Measurements from ENCODE around the gene SMNDC1.
"Not testable (repeated sequence)": the region's sequence is repeated elsewhere in the genome, so short reads cannot be mapped to it uniquely, and the experiment has no call there.

The SMNDC1 gene

DNA sequence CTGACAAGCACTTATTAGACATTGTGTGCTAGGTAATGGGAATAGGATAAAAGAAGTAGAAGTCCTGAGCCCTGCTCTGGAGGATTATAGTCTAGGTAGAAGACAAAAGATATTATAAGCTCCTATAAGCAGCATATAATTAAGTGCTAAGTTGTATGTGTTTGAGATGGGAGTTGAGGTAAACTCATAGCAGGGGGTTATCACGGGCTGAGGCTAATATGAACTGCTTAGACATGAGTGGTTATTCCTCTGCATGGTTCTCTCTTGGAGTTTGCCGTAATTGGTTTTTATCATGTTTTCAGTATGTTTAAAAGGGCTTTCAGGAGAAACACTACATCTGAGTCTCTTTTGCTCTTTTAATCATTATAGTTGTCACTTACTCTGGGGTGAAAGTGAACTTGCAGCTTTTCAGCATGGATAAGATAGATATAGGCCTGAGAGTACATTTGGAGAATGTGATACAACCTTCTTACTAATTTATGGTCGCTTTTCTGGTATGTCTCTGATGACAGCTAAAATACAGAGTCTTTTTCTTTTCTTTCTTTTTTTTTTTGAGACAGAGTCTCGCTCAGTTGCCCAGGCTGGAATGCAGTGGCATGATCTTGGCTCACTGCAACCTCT lies 39.0 kb downstream of the SMNDC1 start:
- Histone ChIP-seq H3K36me3 (ENCODE audit: insufficient read depth, low read length) (no peaks in the 10 kb centered on the region), H3K27ac (no peak overlapping the region), H3K9me3 (ENCODE audit: low read depth, low read length) (no peaks in the 10 kb centered on the region), H3K4me3 (no peak overlapping the region), H3K9ac (ENCODE audit: insufficient read length) (no peak overlapping the region)
- DNase-seq (ENCODE audit: low read depth, low spot score) = no peak
- TF ChIP-seq EZH2 (IDR thresholded peaks at IDR 0.05) (no peak), FOXP2 (optimal IDR thresholded peaks at IDR 0.05; ENCODE audit: control extremely low read depth, extremely low read length, insufficient read depth) (no peak), POLR2AphosphoS5 (IDR thresholded peaks at IDR 0.05; ENCODE audit: borderline replicate concordance, low read depth, low read length) (no peak)

- no peaks in the 10 kb centered on the region for H3K9me3 ChIP-seq (ENCODE audit: low read depth, low read length)
- no peak overlapping the region for H3K9ac ChIP-seq (ENCODE audit: insufficient read length)
- no peak overlapping the region for H3K4me3 ChIP-seq
- no peak for TF ChIP-seq FOXP2 (optimal IDR thresholded peaks at IDR 0.05; ENCODE audit: control extremely low read depth, extremely low read length, insufficient read depth)
- no peak for TF ChIP-seq EZH2 (IDR thresholded peaks at IDR 0.05)
- no peak for TF ChIP-seq POLR2AphosphoS5 (IDR thresholded peaks at IDR 0.05; ENCODE audit: borderline replicate concordance, low read depth, low read length)
- no peak for DNase-seq (ENCODE audit: low read depth, low spot score)
- no peak overlapping the region for H3K27ac ChIP-seq
- H3K36me3 ChIP-seq (ENCODE audit: insufficient read depth, low read length) = no peaks in the 10 kb centered on the region
Observed at GRCh38 chr10:110263164-110263563, 41.6 kb downstream of the SMNDC1 start.

GRCh38 chr10:110260746-110261477 lies 43.8 kb downstream of the SMNDC1 start:
- Histone ChIP-seq H3K9ac (ENCODE audit: insufficient read length) (no peak overlapping the region), H3K4me3 (no peak overlapping the region), H3K9me3 (ENCODE audit: low read depth, low read length) (no peaks in the 10 kb centered on the region), H3K27ac (no peak overlapping the region), H3K36me3 (ENCODE audit: insufficient read depth, low read length) (no peaks in the 10 kb centered on the region)
- TF ChIP-seq FOXP2 (optimal IDR thresholded peaks at IDR 0.05; ENCODE audit: control extremely low read depth, extremely low read length, insufficient read depth) = no peak
- TF ChIP-seq EZH2 (IDR thresholded peaks at IDR 0.05) = no peak
- no peak for TF ChIP-seq POLR2AphosphoS5 (IDR thresholded peaks at IDR 0.05; ENCODE audit: borderline replicate concordance, low read depth, low read length)
- no peak for DNase-seq (ENCODE audit: low read depth, low spot score)

DNA sequence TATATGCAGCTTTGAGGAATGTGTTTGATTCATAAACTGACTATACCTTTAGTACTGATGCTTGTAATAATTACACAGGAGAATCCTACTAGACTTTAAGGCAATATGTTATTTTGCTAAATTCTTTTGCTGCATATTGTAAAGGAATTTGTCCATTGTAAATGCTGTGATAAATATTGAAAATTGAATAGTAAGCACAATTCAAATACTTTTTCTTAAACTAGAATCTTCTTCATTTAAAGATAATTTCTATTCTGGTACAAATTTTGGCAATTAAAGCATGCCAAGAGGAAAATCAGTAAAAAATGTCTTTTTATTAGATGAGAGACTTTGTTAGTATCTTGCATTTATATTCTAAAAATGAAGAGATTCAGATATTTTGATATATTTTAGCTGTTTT lies 45.4 kb downstream of the SMNDC1 start:
- Histone ChIP-seq H3K4me3 (no peak overlapping the region), H3K36me3 (ENCODE audit: insufficient read depth, low read length) (no peaks in the 10 kb centered on the region), H3K27ac (no peak overlapping the region), H3K9ac (ENCODE audit: insufficient read length) (no peak overlapping the region), H3K9me3 (ENCODE audit: low read depth, low read length) (no peaks in the 10 kb centered on the region)
- TF ChIP-seq EZH2 (IDR thresholded peaks at IDR 0.05) = no peak
- no peak for TF ChIP-seq FOXP2 (optimal IDR thresholded peaks at IDR 0.05; ENCODE audit: control extremely low read depth, extremely low read length, insufficient read depth)
- no peak for TF ChIP-seq POLR2AphosphoS5 (IDR thresholded peaks at IDR 0.05; ENCODE audit: borderline replicate concordance, low read depth, low read length)
- DNase-seq (ENCODE audit: low read depth, low spot score) = no peak

- TF ChIP-seq EZH2 (IDR thresholded peaks at IDR 0.05) (no peak), FOXP2 (optimal IDR thresholded peaks at IDR 0.05; ENCODE audit: control extremely low read depth, extremely low read length, insufficient read depth) (no peak)
- H3K36me3 ChIP-seq (ENCODE audit: insufficient read depth, low read length) = no peaks in the 10 kb centered on the region
- H3K9me3 ChIP-seq (ENCODE audit: low read depth, low read length) = no peaks in the 10 kb centered on the region
- no peak for DNase-seq (ENCODE audit: low read depth, low spot score)
- H3K9ac ChIP-seq (ENCODE audit: insufficient read length) = no peak overlapping the region
- H3K4me3 ChIP-seq = no peak overlapping the region
- H3K27ac ChIP-seq = no peak overlapping the region
Observed at GRCh38 chr10:110258542-110258941, 46.2 kb downstream of the SMNDC1 start.

- no peak overlapping the region for H3K4me3 ChIP-seq
- H3K27ac ChIP-seq = no peak overlapping the region
- H3K9me3 ChIP-seq (ENCODE audit: low read depth, low read length) = no peaks in the 10 kb centered on the region
- no peak for DNase-seq (ENCODE audit: low read depth, low spot score)
- TF ChIP-seq EZH2 (IDR thresholded peaks at IDR 0.05) (no peak), FOXP2 (optimal IDR thresholded peaks at IDR 0.05; ENCODE audit: control extremely low read depth, extremely low read length, insufficient read depth) (no peak), POLR2AphosphoS5 (IDR thresholded peaks at IDR 0.05; ENCODE audit: borderline replicate concordance, low read depth, low read length) (no peak)
- H3K9ac ChIP-seq (ENCODE audit: insufficient read length) = no peak overlapping the region
- no peaks in the 10 kb centered on the region for H3K36me3 ChIP-seq (ENCODE audit: insufficient read depth, low read length)
Observed at GRCh38 chr10:110254467-110254866, 50.3 kb downstream of the SMNDC1 start.

DNA sequence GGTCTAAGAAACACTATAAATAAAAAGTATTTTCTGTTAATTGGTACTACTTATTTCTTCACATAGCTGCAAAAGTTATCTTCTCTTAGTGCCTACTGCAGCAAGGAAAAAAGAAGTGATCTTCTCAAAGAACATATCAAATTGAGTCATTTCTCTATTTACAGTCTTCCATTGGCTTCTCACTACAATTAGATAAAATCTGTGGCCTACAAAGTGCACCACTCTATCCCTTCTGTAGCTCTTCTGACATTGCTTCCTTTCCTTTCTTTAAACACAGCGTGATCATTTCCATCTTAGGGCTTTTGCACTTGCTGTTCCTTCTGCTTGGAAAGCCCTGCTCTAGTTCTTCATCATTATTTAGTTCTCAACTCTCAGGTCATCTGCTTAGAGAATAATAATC lies 52.6 kb downstream of the SMNDC1 start:
- TF ChIP-seq FOXP2 (optimal IDR thresholded peaks at IDR 0.05; ENCODE audit: control extremely low read depth, extremely low read length, insufficient read depth) (no peak), EZH2 (IDR thresholded peaks at IDR 0.05) (no peak), POLR2AphosphoS5 (IDR thresholded peaks at IDR 0.05; ENCODE audit: borderline replicate concordance, low read depth, low read length) (no peak)
- H3K27ac ChIP-seq = no peak overlapping the region
- H3K36me3 ChIP-seq (ENCODE audit: insufficient read depth, low read length) = no peaks in the 10 kb centered on the region
- H3K9ac ChIP-seq (ENCODE audit: insufficient read length) = no peak overlapping the region
- no peak overlapping the region for H3K4me3 ChIP-seq
- H3K9me3 ChIP-seq (ENCODE audit: low read depth, low read length) = no peaks in the 10 kb centered on the region
- no peak for DNase-seq (ENCODE audit: low read depth, low spot score)

- H3K4me3 ChIP-seq; H3K36me3 ChIP-seq (ENCODE audit: insufficient read depth, low read length); H3K9me3 ChIP-seq (ENCODE audit: low read depth, low read length); H3K9ac ChIP-seq (ENCODE audit: insufficient read length); DNase-seq (ENCODE audit: low read depth, low spot score); H3K27ac ChIP-seq: not testable (repeated sequence)
Observed at GRCh38 chr10:110251392-110251791, 53.3 kb downstream of the SMNDC1 start.

DNA sequence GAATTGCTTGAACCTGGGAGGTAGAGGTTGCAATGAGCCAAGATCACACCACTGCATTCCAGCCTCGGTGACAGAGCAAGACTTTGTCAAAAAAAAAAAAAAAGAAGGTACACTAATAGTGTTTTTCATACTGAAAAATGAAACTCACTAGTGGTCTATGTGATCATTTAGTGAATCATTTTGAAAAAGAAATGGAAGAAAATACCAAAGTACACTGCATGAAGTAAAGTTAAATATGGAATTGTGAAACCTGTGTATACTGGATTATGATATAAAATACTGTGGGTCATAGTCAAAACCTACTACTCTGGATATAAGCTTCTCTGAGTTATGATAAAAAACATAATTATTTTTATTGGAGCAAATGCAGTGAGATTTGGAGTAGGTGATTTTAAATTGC lies 55.2 kb downstream of the SMNDC1 start:
- H3K9ac ChIP-seq (ENCODE audit: insufficient read length); H3K36me3 ChIP-seq (ENCODE audit: insufficient read depth, low read length); H3K27ac ChIP-seq; DNase-seq (ENCODE audit: low read depth, low spot score); H3K4me3 ChIP-seq; H3K9me3 ChIP-seq (ENCODE audit: low read depth, low read length): not testable (repeated sequence)

DNA sequence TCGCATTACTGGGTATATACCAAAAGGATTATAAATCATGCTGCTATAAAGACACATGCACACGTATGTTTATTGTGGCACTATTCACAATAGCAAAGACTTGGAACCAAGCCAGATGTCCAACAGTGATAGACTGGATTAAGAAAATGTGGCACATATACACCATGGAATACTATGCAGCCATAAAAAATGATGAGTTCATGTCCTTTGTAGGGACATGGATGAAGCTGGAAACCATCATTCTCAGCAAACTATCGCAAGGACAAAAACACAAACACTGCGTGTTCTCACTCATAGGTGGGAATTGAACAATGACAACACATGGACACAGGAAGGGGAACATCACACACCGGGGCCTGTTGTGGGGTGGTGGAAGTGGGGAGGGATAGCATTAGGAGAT lies 56.9 kb downstream of the SMNDC1 start:
- H3K9ac ChIP-seq (ENCODE audit: insufficient read length); DNase-seq (ENCODE audit: low read depth, low spot score); H3K9me3 ChIP-seq (ENCODE audit: low read depth, low read length); H3K27ac ChIP-seq; H3K4me3 ChIP-seq; H3K36me3 ChIP-seq (ENCODE audit: insufficient read depth, low read length): not testable (repeated sequence)

Measured in SK-N-MC (cell line).